ENCODE results near the gene MYT1.

- no peak for TF ChIP-seq POLR2A (IDR thresholded peaks at IDR 0.05)
- TF ChIP-seq, protein P1, sequence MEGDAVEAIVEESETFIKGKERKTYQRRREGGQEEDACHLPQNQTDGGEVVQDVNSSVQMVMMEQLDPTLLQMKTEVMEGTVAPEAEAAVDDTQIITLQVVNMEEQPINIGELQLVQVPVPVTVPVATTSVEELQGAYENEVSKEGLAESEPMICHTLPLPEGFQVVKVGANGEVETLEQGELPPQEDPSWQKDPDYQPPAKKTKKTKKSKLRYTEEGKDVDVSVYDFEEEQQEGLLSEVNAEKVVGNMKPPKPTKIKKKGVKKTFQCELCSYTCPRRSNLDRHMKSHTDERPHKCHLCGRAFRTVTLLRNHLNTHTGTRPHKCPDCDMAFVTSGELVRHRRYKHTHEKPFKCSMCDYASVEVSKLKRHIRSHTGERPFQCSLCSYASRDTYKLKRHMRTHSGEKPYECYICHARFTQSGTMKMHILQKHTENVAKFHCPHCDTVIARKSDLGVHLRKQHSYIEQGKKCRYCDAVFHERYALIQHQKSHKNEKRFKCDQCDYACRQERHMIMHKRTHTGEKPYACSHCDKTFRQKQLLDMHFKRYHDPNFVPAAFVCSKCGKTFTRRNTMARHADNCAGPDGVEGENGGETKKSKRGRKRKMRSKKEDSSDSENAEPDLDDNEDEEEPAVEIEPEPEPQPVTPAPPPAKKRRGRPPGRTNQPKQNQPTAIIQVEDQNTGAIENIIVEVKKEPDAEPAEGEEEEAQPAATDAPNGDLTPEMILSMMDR (IDR thresholded peaks at IDR 0.05), result no peak
- no peak for TF ChIP-seq EP300 (IDR thresholded peaks at IDR 0.05)
Measured at GRCh38 chr20:64261138-64261537, 96.9 kb downstream of the MYT1 start.
